ENCODE data around the gene TMEM164.

TMEM164 gene

DNA sequence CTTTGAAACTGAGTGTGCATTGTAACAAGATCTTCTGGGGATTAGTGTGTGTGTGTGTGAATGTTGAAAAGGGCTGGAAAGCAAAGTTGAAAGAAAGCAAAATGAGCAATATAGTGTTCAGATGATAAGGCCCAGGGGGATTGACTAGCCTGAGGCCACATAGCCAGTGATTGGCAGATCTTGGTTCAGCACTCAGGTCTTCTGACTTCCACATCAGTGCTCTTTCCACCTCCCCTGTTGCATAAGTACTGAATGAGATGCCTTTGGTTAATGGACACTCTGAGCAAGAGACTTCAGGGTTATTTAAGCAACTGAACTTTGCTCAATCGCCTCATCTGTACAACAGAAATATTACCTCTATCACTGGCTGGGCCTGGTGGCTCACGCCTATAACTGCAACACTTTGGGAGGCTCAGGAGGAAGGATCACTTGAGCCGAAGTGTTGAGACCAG lies 120.4 kb downstream of the TMEM164 start:
- Histone ChIP-seq H3K36me3 (ENCODE audit: insufficient read depth, low read length) (no peaks in the 10 kb centered on the region), H2AFZ (ENCODE audit: low read depth, low read length) (no peak overlapping the region), H3K9me3 (ENCODE audit: low read length) (no peaks in the 10 kb centered on the region), H3K4me1 (ENCODE audit: insufficient read depth, low read length) (peaks cover 11% of the 10 kb centered on the region), H3K27me3 (ENCODE audit: insufficient read depth, low read length) (no peaks in the 10 kb centered on the region), H3K4me3 (ENCODE audit: low read length) (no peak overlapping the region)

GRCh38 chrX:110125446-110126162 lies 122.7 kb downstream of the TMEM164 start:
- Histone ChIP-seq H3K9me3 (ENCODE audit: low read length) (no peaks in the 10 kb centered on the region), H3K27me3 (ENCODE audit: insufficient read depth, low read length) (no peaks in the 10 kb centered on the region), H2AFZ (ENCODE audit: low read depth, low read length) (no peak overlapping the region), H3K4me1 (ENCODE audit: insufficient read depth, low read length) (peaks cover 11% of the 10 kb centered on the region), H3K4me3 (ENCODE audit: low read length) (no peak overlapping the region), H3K36me3 (ENCODE audit: insufficient read depth, low read length) (no peaks in the 10 kb centered on the region)

- peaks cover 1% of the 10 kb centered on the region for H3K9me3 ChIP-seq (ENCODE audit: low read length)
- H3K4me3 ChIP-seq (ENCODE audit: low read length) = no peak overlapping the region
- H3K36me3 ChIP-seq (ENCODE audit: insufficient read depth, low read length) = no peaks in the 10 kb centered on the region
- no peaks in the 10 kb centered on the region for H3K27me3 ChIP-seq (ENCODE audit: insufficient read depth, low read length)
- peaks cover 3% of the 10 kb centered on the region for H3K4me1 ChIP-seq (ENCODE audit: insufficient read depth, low read length)
- no peak overlapping the region for H2AFZ ChIP-seq (ENCODE audit: low read depth, low read length)
Measured at GRCh38 chrX:110131031-110131430, 128.1 kb downstream of the TMEM164 start.

DNA sequence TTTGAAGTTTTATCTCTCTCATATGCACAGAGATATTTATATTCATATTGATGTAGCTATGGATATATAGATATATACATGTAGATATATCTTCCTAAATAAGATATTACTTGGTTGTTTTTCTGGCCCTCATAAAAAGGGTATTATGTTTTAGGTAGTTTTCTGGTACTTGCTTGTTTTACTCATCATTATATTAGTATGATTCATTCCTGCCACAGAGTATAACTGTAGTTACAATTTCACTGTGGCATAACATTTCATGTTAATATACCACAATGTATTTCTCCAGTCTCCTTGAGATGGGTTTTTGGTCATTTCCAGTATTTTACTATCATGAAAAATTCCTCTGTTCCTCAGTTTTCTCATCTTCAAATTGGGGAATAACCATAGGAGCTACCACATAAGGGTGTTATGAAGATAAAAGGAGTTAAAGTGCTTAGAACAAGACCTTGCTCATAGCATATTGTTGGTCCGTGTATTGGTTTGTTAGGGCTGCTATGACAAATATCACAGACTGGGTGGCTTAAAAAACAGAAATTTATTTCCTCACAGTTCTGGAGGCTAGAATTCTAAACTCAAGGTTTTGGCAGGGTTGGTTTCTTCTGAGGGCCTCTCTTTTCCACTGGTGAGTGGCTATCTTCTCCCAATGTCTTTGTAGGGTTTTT lies 129.7 kb downstream of the TMEM164 start:
- Histone ChIP-seq H3K27me3 (ENCODE audit: insufficient read depth, low read length) (no peaks in the 10 kb centered on the region), H3K36me3 (ENCODE audit: insufficient read depth, low read length) (no peaks in the 10 kb centered on the region), H3K4me1 (ENCODE audit: insufficient read depth, low read length) (no peaks in the 10 kb centered on the region), H3K9me3 (ENCODE audit: low read length) (peaks cover 1% of the 10 kb centered on the region), H3K4me3 (ENCODE audit: low read length) (no peak overlapping the region), H2AFZ (ENCODE audit: low read depth, low read length) (no peak overlapping the region)

DNA sequence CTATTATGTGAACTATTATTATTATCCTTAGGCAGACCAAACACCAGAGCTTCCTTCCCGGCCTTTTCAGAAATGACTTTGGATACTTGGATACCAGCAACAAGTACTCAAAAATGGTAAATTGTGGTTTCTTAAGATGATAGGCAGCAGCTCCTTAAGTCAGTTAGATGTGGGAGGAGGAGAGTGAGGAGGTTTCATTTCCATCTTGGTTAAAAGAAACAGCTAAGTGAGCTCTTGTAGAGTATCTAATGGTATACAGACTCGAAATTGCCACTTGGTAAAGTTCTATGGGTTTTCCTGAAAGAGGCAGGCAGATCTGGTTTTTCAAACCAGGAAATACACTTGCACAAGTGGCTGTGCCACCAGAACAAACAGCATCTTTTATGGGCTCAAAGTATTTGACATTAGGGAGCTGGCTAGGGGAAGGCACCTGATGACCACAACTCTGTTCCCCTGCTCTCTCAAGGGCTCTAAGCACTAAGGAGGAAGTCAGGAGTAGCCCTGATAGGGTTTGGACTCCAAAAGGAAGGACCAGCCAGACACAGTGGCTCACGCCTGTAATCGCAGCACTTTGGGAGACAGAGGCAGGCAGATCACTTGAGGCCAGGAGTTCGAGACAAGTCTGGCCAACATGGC lies 130.9 kb downstream of the TMEM164 start:
- H3K36me3 ChIP-seq (ENCODE audit: insufficient read depth, low read length) = no peaks in the 10 kb centered on the region
- no peak overlapping the region for H2AFZ ChIP-seq (ENCODE audit: low read depth, low read length)
- no peaks in the 10 kb centered on the region for H3K4me1 ChIP-seq (ENCODE audit: insufficient read depth, low read length)
- H3K9me3 ChIP-seq (ENCODE audit: low read length) = peaks cover 1% of the 10 kb centered on the region
- H3K27me3 ChIP-seq (ENCODE audit: insufficient read depth, low read length) = no peaks in the 10 kb centered on the region
- no peak overlapping the region for H3K4me3 ChIP-seq (ENCODE audit: low read length)

DNA sequence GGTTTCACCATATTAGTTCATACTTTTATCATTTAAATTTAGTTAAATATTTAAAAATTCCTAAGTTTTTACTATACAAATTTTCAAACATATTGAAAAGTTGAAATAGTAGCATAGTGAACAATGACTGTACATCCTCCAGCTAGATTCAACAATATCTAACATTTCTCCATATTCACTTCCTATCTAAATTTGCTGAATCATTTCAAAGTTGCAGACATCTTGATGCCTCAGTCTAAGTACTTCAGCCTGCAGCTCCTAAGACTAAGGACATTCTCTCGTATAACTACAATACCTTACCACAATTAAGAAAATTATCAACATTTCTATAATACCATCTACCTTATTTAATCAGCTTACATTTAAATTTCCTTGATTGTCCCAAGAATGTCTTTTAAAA lies 132.7 kb downstream of the TMEM164 start:
- no peaks in the 10 kb centered on the region for H3K4me1 ChIP-seq (ENCODE audit: insufficient read depth, low read length)
- H3K4me3 ChIP-seq (ENCODE audit: low read length) = no peak overlapping the region
- H3K9me3 ChIP-seq (ENCODE audit: low read length) = peaks cover 1% of the 10 kb centered on the region
- H2AFZ ChIP-seq (ENCODE audit: low read depth, low read length) = no peak overlapping the region
- no peaks in the 10 kb centered on the region for H3K36me3 ChIP-seq (ENCODE audit: insufficient read depth, low read length)
- no peaks in the 10 kb centered on the region for H3K27me3 ChIP-seq (ENCODE audit: insufficient read depth, low read length)

GRCh38 chrX:110136136-110136535 lies 133.2 kb downstream of the TMEM164 start:
- Histone ChIP-seq H2AFZ (ENCODE audit: low read depth, low read length) (no peak overlapping the region), H3K36me3 (ENCODE audit: insufficient read depth, low read length) (no peaks in the 10 kb centered on the region), H3K27me3 (ENCODE audit: insufficient read depth, low read length) (no peaks in the 10 kb centered on the region), H3K4me3 (ENCODE audit: low read length) (no peak overlapping the region), H3K4me1 (ENCODE audit: insufficient read depth, low read length) (no peaks in the 10 kb centered on the region), H3K9me3 (ENCODE audit: low read length) (peaks cover 1% of the 10 kb centered on the region)

DNA sequence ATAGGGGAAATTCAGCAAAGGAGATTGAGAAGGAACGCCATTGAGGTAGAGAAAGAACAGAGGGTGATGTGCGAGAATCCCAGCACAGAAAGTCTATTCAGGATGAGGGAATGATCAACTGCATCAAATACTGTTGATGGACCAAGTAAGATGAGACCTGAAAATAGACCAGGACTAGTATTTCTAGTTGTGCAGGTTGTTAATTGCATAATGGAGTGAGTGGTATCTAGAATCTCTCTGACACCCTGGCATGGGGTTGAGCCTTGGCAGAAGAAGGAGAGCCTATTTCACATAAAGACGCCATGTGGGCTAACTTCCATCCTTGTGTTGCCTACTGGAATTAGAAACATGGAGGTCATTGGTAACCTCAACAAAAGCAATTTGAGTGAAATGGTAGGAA lies 135.6 kb downstream of the TMEM164 start:
- no peak overlapping the region for H3K4me3 ChIP-seq (ENCODE audit: low read length)
- peaks cover 1% of the 10 kb centered on the region for H3K9me3 ChIP-seq (ENCODE audit: low read length)
- no peaks in the 10 kb centered on the region for H3K27me3 ChIP-seq (ENCODE audit: insufficient read depth, low read length)
- no peaks in the 10 kb centered on the region for H3K4me1 ChIP-seq (ENCODE audit: insufficient read depth, low read length)
- no peak overlapping the region for H2AFZ ChIP-seq (ENCODE audit: low read depth, low read length)
- no peaks in the 10 kb centered on the region for H3K36me3 ChIP-seq (ENCODE audit: insufficient read depth, low read length)

GRCh38 chrX:110139172-110139571 lies 136.3 kb downstream of the TMEM164 start:
- H3K4me1 ChIP-seq (ENCODE audit: insufficient read depth, low read length) = no peaks in the 10 kb centered on the region
- H3K36me3 ChIP-seq (ENCODE audit: insufficient read depth, low read length) = no peaks in the 10 kb centered on the region
- H2AFZ ChIP-seq (ENCODE audit: low read depth, low read length) = no peak overlapping the region
- no peaks in the 10 kb centered on the region for H3K27me3 ChIP-seq (ENCODE audit: insufficient read depth, low read length)
- H3K9me3 ChIP-seq (ENCODE audit: low read length) = peaks cover 1% of the 10 kb centered on the region
- no peak overlapping the region for H3K4me3 ChIP-seq (ENCODE audit: low read length)

DNA sequence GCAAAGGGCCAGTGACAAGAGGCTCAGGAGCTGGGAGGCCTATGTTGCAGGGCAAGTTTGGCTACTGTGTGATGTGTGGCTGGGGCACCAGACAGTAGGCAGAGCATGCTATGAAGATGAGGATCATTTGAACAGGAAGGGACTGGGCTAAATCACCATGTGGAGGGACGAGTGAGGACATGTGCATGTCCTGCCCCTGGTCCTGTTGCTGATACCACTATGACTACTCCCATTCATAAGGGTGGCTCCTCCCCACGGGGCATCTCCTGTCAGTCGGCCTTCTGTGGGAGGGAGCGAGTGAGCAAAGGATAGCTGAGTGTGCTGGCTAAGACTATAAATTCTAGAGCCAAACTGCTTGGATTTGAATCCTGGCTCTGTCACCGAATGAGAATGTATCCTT lies 139.2 kb downstream of the TMEM164 start:
- Histone ChIP-seq H2AFZ (ENCODE audit: low read depth, low read length) (no peak overlapping the region), H3K9me3 (ENCODE audit: low read length) (no peaks in the 10 kb centered on the region), H3K27me3 (ENCODE audit: insufficient read depth, low read length) (no peaks in the 10 kb centered on the region), H3K4me3 (ENCODE audit: low read length) (no peak overlapping the region), H3K4me1 (ENCODE audit: insufficient read depth, low read length) (peaks cover 5% of the 10 kb centered on the region), H3K36me3 (ENCODE audit: insufficient read depth, low read length) (no peaks in the 10 kb centered on the region)

GRCh38 chrX:110143454-110144210 lies 140.7 kb downstream of the TMEM164 start:
- Histone ChIP-seq H3K4me1 (ENCODE audit: insufficient read depth, low read length) (peaks cover 5% of the 10 kb centered on the region), H2AFZ (ENCODE audit: low read depth, low read length) (no peak overlapping the region), H3K27me3 (ENCODE audit: insufficient read depth, low read length) (no peaks in the 10 kb centered on the region), H3K4me3 (ENCODE audit: low read length) (no peak overlapping the region), H3K36me3 (ENCODE audit: insufficient read depth, low read length) (no peaks in the 10 kb centered on the region), H3K9me3 (ENCODE audit: low read length) (no peaks in the 10 kb centered on the region)

DNA sequence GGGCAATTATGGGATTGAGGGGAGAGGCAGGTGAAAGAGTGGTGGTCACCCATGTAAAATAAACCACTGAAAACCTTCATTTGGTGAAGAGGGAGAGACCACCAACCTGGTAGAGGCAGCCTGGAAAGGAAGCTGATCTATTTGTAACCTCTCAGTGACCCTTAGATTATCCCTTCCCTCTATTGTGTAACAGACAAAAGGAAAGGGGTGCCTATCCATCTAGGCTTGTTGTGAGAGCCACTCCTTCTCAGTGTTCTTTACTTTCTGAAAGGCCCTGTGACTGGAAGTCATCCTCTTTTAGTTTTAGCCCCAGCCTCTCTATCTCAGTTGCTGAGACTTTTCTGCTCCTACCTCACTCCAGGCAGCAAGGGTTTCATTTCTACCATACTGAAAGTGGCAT lies 142.4 kb downstream of the TMEM164 start:
- Histone ChIP-seq H2AFZ (ENCODE audit: low read depth, low read length) (no peak overlapping the region), H3K9me3 (ENCODE audit: low read length) (no peaks in the 10 kb centered on the region), H3K36me3 (ENCODE audit: insufficient read depth, low read length) (peaks cover 3% of the 10 kb centered on the region), H3K4me1 (ENCODE audit: insufficient read depth, low read length) (peaks cover 5% of the 10 kb centered on the region), H3K4me3 (ENCODE audit: low read length) (no peak overlapping the region), H3K27me3 (ENCODE audit: insufficient read depth, low read length) (no peaks in the 10 kb centered on the region)

DNA sequence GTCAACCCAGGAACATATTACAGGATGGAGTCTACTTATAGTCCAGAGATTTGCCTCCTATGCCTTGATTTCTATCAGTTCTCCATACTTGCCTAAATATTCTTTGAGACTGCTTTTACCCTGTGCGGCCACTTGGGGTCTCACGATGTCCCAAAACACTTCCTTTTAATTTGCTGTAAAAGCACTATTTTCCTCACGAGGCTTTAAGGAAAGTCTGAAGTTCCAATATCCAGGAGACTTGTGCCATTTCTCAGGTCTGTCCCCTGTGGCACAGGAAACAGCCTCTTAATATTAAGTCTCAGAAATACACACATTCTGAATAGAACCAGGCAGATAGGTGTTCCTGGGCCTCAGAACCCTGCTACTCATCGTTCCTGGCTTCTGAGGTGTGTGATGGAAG lies 142.9 kb downstream of the TMEM164 start:
- H3K27me3 ChIP-seq (ENCODE audit: insufficient read depth, low read length) = no peaks in the 10 kb centered on the region
- peaks cover 3% of the 10 kb centered on the region for H3K36me3 ChIP-seq (ENCODE audit: insufficient read depth, low read length)
- H3K4me3 ChIP-seq (ENCODE audit: low read length) = no peak overlapping the region
- peaks cover 5% of the 10 kb centered on the region for H3K4me1 ChIP-seq (ENCODE audit: insufficient read depth, low read length)
- H2AFZ ChIP-seq (ENCODE audit: low read depth, low read length) = no peak overlapping the region
- H3K9me3 ChIP-seq (ENCODE audit: low read length) = no peaks in the 10 kb centered on the region
